Activated CD4-positive, alpha-beta T cell treated with anti-CD3 and anti-CD28 coated beads for 36 hours (primary cell): ENCODE measurements around the gene ZNF750. TPM values are rescaled to one million over a fixed set of nuclear protein-coding genes. Genes with fewer than 3 reads are reported as not detected.

Experiments
- ATAC-seq: fragments of 200-7000 bp; cut with Tn5 transposase; one replicate; pipeline ENCODE4 v1.10.0; 2021; ENCODE audit warnings: mild to moderate bottlenecking, moderate library complexity
- CTCF ChIA-PET: fragments of 350-600 bp; sonication (Branson Sonifier 250); formaldehyde crosslinking; loops from one replicate; lab custom pipeline; 2021; ENCODE audit warnings: antibody characterized with exemption; lab: Charles Lee
- POLR2A ChIA-PET: fragments of 350-600 bp; sonication (Branson Sonifier 250); formaldehyde crosslinking; loops from one replicate; lab custom pipeline; 2021; ENCODE audit warnings: antibody characterized with exemption, inconsistent platforms; lab: Charles Lee
- DNase-seq: peaks from one replicate; pipeline ENCODE4 v3.0.0-alpha.2; 2020
- H3K27ac Mint-ChIP-seq: one replicate; pipeline ENCODE4 v1.8.0; 2021; ENCODE audit warnings: mixed read lengths
- H3K27me3 Mint-ChIP-seq: one replicate; pipeline ENCODE4 v1.8.0; 2021; ENCODE audit warnings: mixed read lengths
- H3K36me3 Mint-ChIP-seq: one replicate; pipeline ENCODE4 v1.8.0; 2021; ENCODE audit warnings: low read depth, mixed read lengths
- H3K4me1 Mint-ChIP-seq: one replicate; pipeline ENCODE4 v1.8.0; 2021; ENCODE audit warnings: mixed read lengths
- H3K4me3 Mint-ChIP-seq: one replicate; pipeline ENCODE4 v1.8.0; 2021; ENCODE audit warnings: mild to moderate bottlenecking, moderate library complexity, mixed read lengths
- H3K9me3 Mint-ChIP-seq: one replicate; pipeline ENCODE4 v1.8.0; 2021; ENCODE audit warnings: low read depth, mixed read lengths
- intact Hi-C, 2 experiments: fragments of 100-400 bp; cut with DNase I in 1 of 2; cut with micrococcal nuclease in 1 of 2; formaldehyde crosslinking; loops; one replicate each; pipeline versions ENCODE4 v1.14.2 to v1.15.1; 2022 to 2024; cut with DNase I, micrococcal nuclease
- total RNA-seq, 2 experiments: library from RNA; stranded (reverse); gene quantifications; one replicate each; pipeline ENCODE4 v1.2.3, GENCODE V29; 2021

ZNF750 gene
- total RNA-seq, 2 experiments from 2014 or later = not detected

GRCh38 chr17:82880620-82881323 lies 41.0 kb upstream of the ZNF750 start:
- Mint-ChIP-seq H3K4me1 (peaks cover 83% of the 10 kb centered on the region), H3K4me3 (no peak overlapping the region), H3K36me3 (peaks cover 9% of the 10 kb centered on the region), H3K27ac (no peak overlapping the region), H3K9me3 (no peaks in the 10 kb centered on the region), H3K27me3 (no peaks in the 10 kb centered on the region)
- ATAC-seq (no peak), DNase-seq (no peak)
- ChIA-PET POLR2A (no interaction called here), CTCF (interaction anchor here (0.6 kb wide), 1 partner anchor 42 kb away, joined by 5 read pairs; no protein-coding TSS in a partner anchor)
- intact Hi-C loops = no loop called here

- H3K9me3 Mint-ChIP-seq = no peaks in the 10 kb centered on the region
- H3K4me1 Mint-ChIP-seq = peaks cover 72% of the 10 kb centered on the region
- DNase-seq (no peak), ATAC-seq (no peak)
- H3K4me3 Mint-ChIP-seq = no peak overlapping the region
- POLR2A ChIA-PET = no interaction called here
- CTCF ChIA-PET = interaction anchor here (1.1 kb wide), 1 partner anchor 21 kb away, joined by 5 read pairs; no protein-coding TSS in a partner anchor
- intact Hi-C loops = loop anchor here in 1 of 2 experiments (5.0 kb wide), 1 partner anchor 203 kb away; no protein-coding TSS in a partner anchor
- no peak overlapping the region for H3K27ac Mint-ChIP-seq
- peaks cover 8% of the 10 kb centered on the region for H3K36me3 Mint-ChIP-seq
- H3K27me3 Mint-ChIP-seq = no peaks in the 10 kb centered on the region
Observed at GRCh38 chr17:82879241-82879640, 39.4 kb upstream of the ZNF750 start.

DNA sequence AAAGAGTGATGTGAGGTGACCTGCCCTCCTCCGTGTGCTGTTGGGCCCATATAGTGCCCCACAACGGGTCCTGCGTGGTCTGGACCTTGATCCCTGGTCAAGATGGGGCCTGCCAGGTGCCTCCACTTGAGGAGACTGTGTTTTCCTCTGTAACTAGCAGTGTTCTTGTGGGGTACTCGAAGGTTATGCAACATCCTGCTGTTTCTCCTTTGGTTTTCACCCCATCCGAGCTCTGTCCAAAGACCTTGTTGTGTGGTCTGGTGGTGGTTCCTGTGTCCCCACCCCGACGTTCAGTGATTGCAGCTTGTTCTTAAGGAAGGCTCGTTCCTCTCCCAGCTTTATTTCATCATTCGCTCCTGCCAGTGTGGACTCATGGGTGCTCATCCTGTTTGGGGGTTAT lies 38.7 kb upstream of the ZNF750 start:
- intact Hi-C loops = loop anchor here in 1 of 2 experiments (5.0 kb wide), 1 partner anchor 204 kb away; no protein-coding TSS in a partner anchor
- no peak overlapping the region for H3K4me3 Mint-ChIP-seq
- peaks cover 6% of the 10 kb centered on the region for H3K36me3 Mint-ChIP-seq
- ATAC-seq (no peak), DNase-seq (no peak)
- ChIA-PET CTCF (interaction anchor here (0.6 to 1.1 kb wide), 2 partner anchors 21 to 98 kb away, joined by 3 to 5 read pairs; no protein-coding TSS in a partner anchor), POLR2A (no interaction called here)
- H3K27ac Mint-ChIP-seq = peak overlapping the region; percentile 32
- H3K4me1 Mint-ChIP-seq = peaks cover 65% of the 10 kb centered on the region
- H3K9me3 Mint-ChIP-seq = no peaks in the 10 kb centered on the region
- no peaks in the 10 kb centered on the region for H3K27me3 Mint-ChIP-seq

GRCh38 chr17:82876602-82877379 lies 37.0 kb upstream of the ZNF750 start:
- ATAC-seq (peak; percentile 81), DNase-seq (peak; percentile 34)
- H3K27me3 Mint-ChIP-seq = no peaks in the 10 kb centered on the region
- intact Hi-C loops = loop anchor here in 1 of 2 experiments (1.0 to 5.0 kb wide), 3 partner anchors 12 to 206 kb away; no protein-coding TSS in a partner anchor
- ChIA-PET CTCF (interaction anchor here (0.6 to 2.2 kb wide), 3 partner anchors 9 to 498 kb away, joined by 3 to 6 read pairs (median 4); no protein-coding TSS in a partner anchor), POLR2A (no interaction called here)
- peaks cover 9% of the 10 kb centered on the region for H3K36me3 Mint-ChIP-seq
- peaks cover 48% of the 10 kb centered on the region for H3K4me1 Mint-ChIP-seq
- H3K9me3 Mint-ChIP-seq = no peaks in the 10 kb centered on the region
- H3K4me3 Mint-ChIP-seq = no peak overlapping the region
- H3K27ac Mint-ChIP-seq = peak overlapping the region; percentile 60

DNA sequence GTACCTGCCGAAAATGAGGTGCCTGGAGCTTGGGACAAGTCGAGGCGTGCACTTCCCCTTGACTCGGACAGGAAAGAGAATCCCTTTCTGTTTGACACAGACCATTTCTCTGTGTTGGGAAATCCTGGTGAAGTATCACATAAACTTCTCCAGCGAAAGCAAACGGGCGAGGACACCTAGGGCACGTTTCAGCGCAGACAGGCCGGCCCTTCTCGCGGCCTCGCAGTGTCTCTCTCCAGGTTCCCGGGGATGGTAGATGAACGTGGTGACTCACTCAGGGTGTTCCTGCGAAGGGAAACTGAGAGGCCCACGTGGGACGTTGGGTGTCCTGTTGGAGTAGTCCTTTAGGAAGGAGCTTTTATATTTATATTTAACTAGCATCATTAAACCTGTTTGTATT lies 36.3 kb upstream of the ZNF750 start:
- H3K4me3 Mint-ChIP-seq = no peak overlapping the region
- intact Hi-C loops = loop anchor here in 1 of 2 experiments (2.0 to 5.0 kb wide), 2 partner anchors 15 to 206 kb away; no protein-coding TSS in a partner anchor
- ChIA-PET CTCF (interaction anchor here (0.5 to 2.2 kb wide), 6 partner anchors 9 to 498 kb away, joined by 3 to 6 read pairs (median 4); no protein-coding TSS in a partner anchor), POLR2A (no interaction called here)
- peaks cover 48% of the 10 kb centered on the region for H3K4me1 Mint-ChIP-seq
- DNase-seq (no peak), ATAC-seq (no peak)
- H3K27me3 Mint-ChIP-seq = no peaks in the 10 kb centered on the region
- no peak overlapping the region for H3K27ac Mint-ChIP-seq
- H3K36me3 Mint-ChIP-seq = peaks cover 12% of the 10 kb centered on the region
- H3K9me3 Mint-ChIP-seq = no peaks in the 10 kb centered on the region

- Mint-ChIP-seq H3K36me3 (peaks cover 18% of the 10 kb centered on the region), H3K9me3 (no peaks in the 10 kb centered on the region), H3K4me3 (no peak overlapping the region), H3K27ac (no peak overlapping the region), H3K4me1 (peaks cover 53% of the 10 kb centered on the region), H3K27me3 (no peaks in the 10 kb centered on the region)
- ChIA-PET POLR2A (no interaction called here), CTCF (interaction anchor here (0.5 to 1.6 kb wide), 4 partner anchors 10 to 183 kb away, joined by 3 to 6 read pairs (median 4); no protein-coding TSS in a partner anchor)
- DNase-seq (no peak), ATAC-seq (no peak)
- intact Hi-C loops = loop anchor here in 1 of 2 experiments (5.0 kb wide), 1 partner anchor 207 kb away; no protein-coding TSS in a partner anchor
Observed at GRCh38 chr17:82875407-82875856, 35.6 kb upstream of the ZNF750 start.

- DNase-seq (no peak), ATAC-seq (no peak)
- peaks cover 22% of the 10 kb centered on the region for H3K36me3 Mint-ChIP-seq
- no peaks in the 10 kb centered on the region for H3K9me3 Mint-ChIP-seq
- intact Hi-C loops = no loop called here
- ChIA-PET POLR2A (no interaction called here), CTCF (interaction anchor here (1.4 kb wide), 1 partner anchor 9 kb away, joined by 5 read pairs; no protein-coding TSS in a partner anchor)
- no peaks in the 10 kb centered on the region for H3K27me3 Mint-ChIP-seq
- peaks cover 49% of the 10 kb centered on the region for H3K4me1 Mint-ChIP-seq
- no peak overlapping the region for H3K27ac Mint-ChIP-seq
- H3K4me3 Mint-ChIP-seq = no peak overlapping the region
Observed at GRCh38 chr17:82874011-82874835, 34.4 kb upstream of the ZNF750 start.

GRCh38 chr17:82873521-82873920 lies 33.7 kb upstream of the ZNF750 start:
- no peak overlapping the region for H3K27ac Mint-ChIP-seq
- peaks cover 46% of the 10 kb centered on the region for H3K4me1 Mint-ChIP-seq
- H3K27me3 Mint-ChIP-seq = no peaks in the 10 kb centered on the region
- ChIA-PET POLR2A (no interaction called here), CTCF (no interaction called here)
- intact Hi-C loops = no loop called here
- ATAC-seq (no peak), DNase-seq (no peak)
- H3K9me3 Mint-ChIP-seq = no peaks in the 10 kb centered on the region
- H3K36me3 Mint-ChIP-seq = peaks cover 22% of the 10 kb centered on the region
- no peak overlapping the region for H3K4me3 Mint-ChIP-seq

DNA sequence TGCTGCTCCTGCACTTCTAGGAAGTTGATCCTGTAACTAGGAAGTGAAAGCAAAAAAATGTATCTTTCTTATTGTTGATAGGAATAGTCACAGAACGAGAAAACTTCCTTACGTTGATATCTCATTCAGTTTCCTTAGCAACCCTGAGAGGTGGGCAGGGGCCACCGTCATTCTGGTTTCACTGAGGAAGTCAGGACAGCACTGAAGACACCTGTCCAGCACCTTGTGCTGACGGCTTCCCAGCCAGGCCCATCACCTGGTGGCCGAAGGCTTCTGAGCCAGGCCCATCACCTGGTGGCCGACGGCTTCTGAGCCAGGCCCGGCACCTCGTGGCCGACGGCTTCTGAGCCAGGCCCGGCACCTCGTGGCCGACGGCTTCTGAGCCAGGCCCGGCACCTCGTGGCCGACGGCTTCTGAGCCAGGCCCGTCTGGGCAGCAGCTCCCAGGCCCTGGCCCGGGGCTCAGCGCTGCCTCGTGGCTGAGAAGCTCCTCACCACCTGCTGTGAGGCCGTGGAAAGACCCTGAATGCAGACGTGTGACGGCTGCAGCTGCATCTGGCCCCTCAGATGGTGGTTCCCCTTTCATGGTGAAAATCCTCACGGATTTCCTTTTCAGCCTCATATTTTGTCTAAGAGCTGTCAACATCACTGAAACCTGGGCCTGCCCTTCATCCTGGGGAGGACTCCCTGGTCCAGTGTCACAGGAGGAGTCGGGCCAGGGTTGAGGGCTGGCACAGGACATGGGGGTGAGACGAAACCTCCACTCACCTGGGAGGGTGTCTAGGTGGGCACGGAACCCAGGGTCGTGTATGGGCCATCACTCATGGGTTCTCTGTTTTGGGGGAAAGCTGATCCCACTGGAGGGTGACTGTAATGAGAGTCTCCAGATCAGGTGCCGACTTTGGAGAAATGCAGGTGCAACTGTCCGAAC lies 33.0 kb upstream of the ZNF750 start:
- no peaks in the 10 kb centered on the region for H3K9me3 Mint-ChIP-seq
- H3K27ac Mint-ChIP-seq = no peak overlapping the region
- H3K36me3 Mint-ChIP-seq = peaks cover 22% of the 10 kb centered on the region
- H3K27me3 Mint-ChIP-seq = no peaks in the 10 kb centered on the region
- peaks cover 41% of the 10 kb centered on the region for H3K4me1 Mint-ChIP-seq
- POLR2A ChIA-PET = no interaction called here
- CTCF ChIA-PET = interaction anchor here (1.5 kb wide), 1 partner anchor 71 kb away, joined by 3 read pairs; no protein-coding TSS in a partner anchor
- intact Hi-C loops = no loop called here
- no peak for DNase-seq
- ATAC-seq = no peak
- no peak overlapping the region for H3K4me3 Mint-ChIP-seq
